Activated CD8-positive, alpha-beta T cell treated with anti-CD3 and anti-CD28 coated beads, Interleukin-2, amount 10 ng/mL, durations not matched to agents 7 days and 5 days (primary cell): ENCODE data around the gene ZSWIM6. TPM values are rescaled to one million over a fixed set of nuclear protein-coding genes. Genes with fewer than 3 reads are reported as not detected.

Experiments
- ATAC-seq: fragments of 150-1000 bp; cut with Tn5 transposase; one replicate; pipeline ENCODE4 v1.10.0; 2021; ENCODE audit warnings: moderate library complexity
- CTCF ChIA-PET: fragments of 350-600 bp; sonication (Branson Sonifier 250); formaldehyde crosslinking; loops from one replicate; lab custom pipeline; 2021; ENCODE audit warnings: antibody characterized with exemption; lab: Charles Lee
- POLR2A ChIA-PET: fragments of 350-600 bp; sonication (Branson Sonifier 250); formaldehyde crosslinking; loops from one replicate; lab custom pipeline; 2021; ENCODE audit warnings: antibody characterized with exemption; lab: Charles Lee
- DNase-seq: peaks from one replicate; pipeline ENCODE4 v3.0.0-alpha.2; 2020
- H3K27ac Mint-ChIP-seq: one replicate; pipeline ENCODE4 v1.8.0; 2021; ENCODE audit warnings: mild to moderate bottlenecking, mixed read lengths
- H3K27me3 Mint-ChIP-seq: one replicate; pipeline ENCODE4 v1.8.0; 2021; ENCODE audit warnings: low read depth, mixed read lengths
- H3K36me3 Mint-ChIP-seq: one replicate; pipeline ENCODE4 v1.8.0; 2021; ENCODE audit warnings: low read depth, mixed read lengths
- H3K4me1 Mint-ChIP-seq: one replicate; pipeline ENCODE4 v1.8.0; 2021; ENCODE audit warnings: low read depth, mixed read lengths
- H3K4me3 Mint-ChIP-seq: one replicate; pipeline ENCODE4 v1.8.0; 2021; ENCODE audit warnings: mild to moderate bottlenecking, mixed read lengths
- H3K9me3 Mint-ChIP-seq: one replicate; pipeline ENCODE4 v1.8.0; 2022; ENCODE audit warnings: mixed read lengths; ENCODE audit not compliant: insufficient read depth
- total RNA-seq, 2 experiments: library from RNA; stranded (reverse); gene quantifications; one replicate each; pipeline ENCODE4 v1.2.3, GENCODE V29; 2021

Gene ZSWIM6
- total RNA-seq, 2 experiments from 2014 or later = 2.5 to 2.6 TPM

DNA sequence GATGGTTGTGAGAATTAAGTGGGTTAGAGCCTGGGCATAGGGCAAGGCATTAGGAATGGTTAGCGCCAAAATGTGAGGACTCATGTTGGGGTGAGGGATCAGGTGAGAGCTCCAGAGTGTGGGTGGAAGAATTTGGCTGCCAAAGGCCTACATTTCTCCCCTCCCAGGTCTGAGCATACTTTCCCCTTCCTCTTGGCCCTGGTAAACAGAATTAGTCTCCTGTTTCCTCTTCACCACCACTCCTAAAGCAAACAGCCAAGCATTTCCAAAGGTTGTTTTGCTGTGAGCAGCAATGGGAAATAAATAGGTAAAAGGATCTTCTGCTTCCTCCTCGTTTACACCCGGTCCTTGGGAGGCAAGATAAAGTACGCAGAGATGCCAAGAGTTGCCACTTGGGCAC, 132.5 kb downstream of the ZSWIM6 start:
- DNase-seq (no peak), ATAC-seq (no peak)
- ChIA-PET POLR2A (no interaction called here), CTCF (no interaction called here)
- H3K9me3 Mint-ChIP-seq = no peaks in the 10 kb centered on the region
- no peaks in the 10 kb centered on the region for H3K4me1 Mint-ChIP-seq
- no peak overlapping the region for H3K4me3 Mint-ChIP-seq
- no peak overlapping the region for H3K27ac Mint-ChIP-seq
- H3K27me3 Mint-ChIP-seq = no peaks in the 10 kb centered on the region
- no peaks in the 10 kb centered on the region for H3K36me3 Mint-ChIP-seq

DNA sequence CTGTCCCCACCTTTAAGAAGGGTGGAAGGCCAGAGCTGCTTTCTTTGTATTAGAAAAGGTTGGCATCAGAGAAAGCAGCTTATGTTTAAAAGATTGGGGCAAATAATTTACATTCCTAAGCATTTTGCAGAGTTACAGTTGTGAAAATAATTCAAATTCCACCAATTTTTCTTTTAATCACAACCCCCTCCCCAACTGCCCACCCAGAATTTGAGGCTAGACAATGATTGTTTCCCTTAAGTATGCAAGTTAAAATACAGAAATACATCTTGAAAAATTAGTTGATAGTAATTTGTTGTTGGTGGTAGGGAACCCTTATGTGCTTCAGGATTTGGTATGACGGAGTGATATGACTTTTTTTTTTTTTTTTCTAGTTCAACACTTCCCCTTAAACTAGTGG, 133.0 kb downstream of the ZSWIM6 start:
- no peak overlapping the region for H3K4me3 Mint-ChIP-seq
- DNase-seq (no peak), ATAC-seq (no peak)
- H3K27me3 Mint-ChIP-seq = no peaks in the 10 kb centered on the region
- H3K36me3 Mint-ChIP-seq = no peaks in the 10 kb centered on the region
- H3K4me1 Mint-ChIP-seq = no peaks in the 10 kb centered on the region
- CTCF ChIA-PET = no interaction called here
- POLR2A ChIA-PET = no interaction called here
- no peak overlapping the region for H3K27ac Mint-ChIP-seq
- no peaks in the 10 kb centered on the region for H3K9me3 Mint-ChIP-seq

DNA sequence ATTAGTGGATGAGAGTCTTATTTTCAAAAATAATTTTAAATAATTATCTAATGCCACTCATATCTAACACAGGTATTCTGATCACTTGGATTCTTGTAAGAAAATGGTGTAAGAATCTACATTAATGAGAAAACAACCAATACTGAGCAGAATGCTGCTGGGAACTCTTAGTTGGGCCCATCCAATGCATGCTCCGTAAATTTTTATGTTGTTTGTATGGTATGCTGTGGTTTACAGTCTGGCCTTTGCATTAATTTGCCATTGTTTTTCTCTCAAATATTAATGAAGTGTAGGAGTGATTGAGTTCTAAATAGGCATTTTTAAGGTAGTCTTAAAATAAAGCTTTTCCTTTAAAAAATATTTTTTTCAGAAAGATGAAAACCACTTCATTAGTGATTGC, 133.4 kb downstream of the ZSWIM6 start:
- no peak for DNase-seq
- Mint-ChIP-seq H3K36me3 (no peaks in the 10 kb centered on the region), H3K4me1 (no peaks in the 10 kb centered on the region), H3K9me3 (no peaks in the 10 kb centered on the region), H3K27me3 (no peaks in the 10 kb centered on the region), H3K4me3 (no peak overlapping the region), H3K27ac (no peak overlapping the region)
- POLR2A ChIA-PET = no interaction called here
- CTCF ChIA-PET = no interaction called here
- no peak for ATAC-seq

DNA sequence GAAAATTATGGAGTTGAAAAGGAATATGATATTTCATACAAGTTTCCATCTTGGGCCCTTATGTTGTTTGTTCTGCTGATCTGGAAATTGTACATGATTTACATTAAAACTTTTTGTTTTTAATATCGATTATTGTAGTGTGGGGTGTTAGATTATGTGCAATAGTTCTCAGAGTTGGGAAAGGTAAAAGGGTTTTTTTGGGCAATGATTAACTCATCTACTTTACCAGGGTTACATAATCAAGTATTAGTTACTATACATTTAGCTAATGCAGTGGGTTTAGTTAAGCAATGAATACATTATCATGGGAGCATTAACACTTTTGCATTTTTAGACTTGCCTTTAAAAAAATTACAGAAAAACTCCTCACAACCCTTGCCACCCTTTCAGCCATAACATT, 134.0 kb downstream of the ZSWIM6 start:
- no peaks in the 10 kb centered on the region for H3K9me3 Mint-ChIP-seq
- ChIA-PET CTCF (no interaction called here), POLR2A (no interaction called here)
- no peaks in the 10 kb centered on the region for H3K36me3 Mint-ChIP-seq
- no peaks in the 10 kb centered on the region for H3K4me1 Mint-ChIP-seq
- no peak overlapping the region for H3K27ac Mint-ChIP-seq
- DNase-seq (no peak), ATAC-seq (no peak)
- H3K4me3 Mint-ChIP-seq = no peak overlapping the region
- no peaks in the 10 kb centered on the region for H3K27me3 Mint-ChIP-seq

DNA sequence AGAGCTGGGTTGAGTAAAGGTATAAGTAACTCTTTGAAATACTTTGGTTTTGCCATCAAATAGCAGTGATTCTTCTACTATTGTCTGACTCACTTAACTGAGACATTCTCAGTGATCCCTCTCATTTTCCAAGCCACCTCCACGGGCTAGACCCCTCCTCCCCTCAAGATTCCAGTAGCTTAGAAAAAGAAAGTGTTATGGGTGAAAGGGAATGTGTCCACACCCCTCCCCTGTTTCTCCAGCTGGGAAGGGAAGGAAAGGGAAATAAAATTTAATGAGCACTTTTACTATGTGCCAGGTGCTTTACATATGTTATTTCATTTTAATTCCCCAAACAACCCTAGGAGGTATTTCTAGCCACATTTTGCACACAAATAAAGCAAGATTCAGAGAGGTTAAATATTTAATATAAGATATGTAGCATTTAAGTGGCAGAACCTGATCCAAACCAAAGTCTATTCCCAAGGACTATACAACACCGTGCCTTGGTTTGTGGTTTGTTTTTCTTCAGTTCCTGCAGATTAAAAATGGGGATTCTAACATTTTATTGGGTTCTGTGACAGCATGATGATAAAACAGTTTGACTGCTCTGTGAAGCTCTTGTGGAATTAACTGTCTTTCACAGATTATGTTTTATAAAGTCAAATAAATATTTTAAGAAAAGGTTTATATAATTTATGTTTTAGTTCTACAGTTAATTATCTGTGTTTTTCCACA, 135.9 kb downstream of the ZSWIM6 start:
- ChIA-PET CTCF (no interaction called here), POLR2A (no interaction called here)
- no peak for DNase-seq
- Mint-ChIP-seq H3K27me3 (no peaks in the 10 kb centered on the region), H3K9me3 (no peaks in the 10 kb centered on the region), H3K27ac (no peak overlapping the region), H3K4me3 (no peak overlapping the region), H3K4me1 (peaks cover 9% of the 10 kb centered on the region), H3K36me3 (peaks cover 2% of the 10 kb centered on the region)
- no peak for ATAC-seq

DNA sequence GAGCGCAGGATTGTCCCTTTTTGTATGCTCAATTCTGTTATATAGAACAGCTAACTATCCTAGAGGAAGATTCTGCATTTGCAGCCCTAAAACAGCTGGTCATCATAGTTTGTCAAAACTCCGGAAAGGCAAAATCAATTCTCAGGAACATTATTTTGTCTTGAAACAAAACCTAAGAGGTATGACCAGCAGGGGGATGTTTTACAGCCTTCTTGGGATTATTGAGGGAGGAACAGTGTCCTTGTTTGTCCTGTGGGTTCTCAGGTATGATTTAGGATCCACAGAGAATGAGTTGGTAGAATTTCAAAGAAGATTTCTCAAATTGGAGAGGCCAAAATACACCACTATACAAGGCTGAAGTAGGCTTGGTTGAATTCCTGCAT, 136.4 kb downstream of the ZSWIM6 start:
- DNase-seq (no peak), ATAC-seq (no peak)
- ChIA-PET CTCF (no interaction called here), POLR2A (no interaction called here)
- Mint-ChIP-seq H3K27ac (no peak overlapping the region), H3K4me1 (peaks cover 9% of the 10 kb centered on the region), H3K4me3 (no peak overlapping the region), H3K36me3 (peaks cover 2% of the 10 kb centered on the region), H3K27me3 (no peaks in the 10 kb centered on the region), H3K9me3 (no peaks in the 10 kb centered on the region)

DNA sequence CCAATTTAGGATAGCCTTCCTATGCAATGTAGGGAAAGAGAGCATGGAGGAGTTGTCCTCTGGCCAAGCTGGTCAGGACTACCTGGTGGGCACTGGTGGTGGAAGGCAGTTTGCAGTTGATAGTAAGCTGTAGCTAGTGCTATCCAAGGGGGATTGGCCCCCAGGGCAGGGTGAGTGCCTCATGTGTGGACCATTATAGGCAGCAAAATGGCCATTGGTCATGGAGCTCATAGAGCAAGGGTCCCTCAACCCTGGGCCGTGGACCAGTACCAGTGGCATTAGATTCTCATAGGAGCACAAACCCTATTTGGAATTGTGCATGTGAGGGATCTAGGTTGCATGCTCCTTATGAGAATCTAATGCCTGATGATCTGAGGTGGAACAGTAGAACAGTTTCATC, 139.3 kb downstream of the ZSWIM6 start:
- peaks cover 9% of the 10 kb centered on the region for H3K4me1 Mint-ChIP-seq
- H3K9me3 Mint-ChIP-seq = peaks cover 5% of the 10 kb centered on the region
- DNase-seq (no peak), ATAC-seq (no peak)
- POLR2A ChIA-PET = no interaction called here
- CTCF ChIA-PET = no interaction called here
- H3K27me3 Mint-ChIP-seq = no peaks in the 10 kb centered on the region
- peaks cover 6% of the 10 kb centered on the region for H3K36me3 Mint-ChIP-seq
- no peak overlapping the region for H3K4me3 Mint-ChIP-seq
- no peak overlapping the region for H3K27ac Mint-ChIP-seq

DNA sequence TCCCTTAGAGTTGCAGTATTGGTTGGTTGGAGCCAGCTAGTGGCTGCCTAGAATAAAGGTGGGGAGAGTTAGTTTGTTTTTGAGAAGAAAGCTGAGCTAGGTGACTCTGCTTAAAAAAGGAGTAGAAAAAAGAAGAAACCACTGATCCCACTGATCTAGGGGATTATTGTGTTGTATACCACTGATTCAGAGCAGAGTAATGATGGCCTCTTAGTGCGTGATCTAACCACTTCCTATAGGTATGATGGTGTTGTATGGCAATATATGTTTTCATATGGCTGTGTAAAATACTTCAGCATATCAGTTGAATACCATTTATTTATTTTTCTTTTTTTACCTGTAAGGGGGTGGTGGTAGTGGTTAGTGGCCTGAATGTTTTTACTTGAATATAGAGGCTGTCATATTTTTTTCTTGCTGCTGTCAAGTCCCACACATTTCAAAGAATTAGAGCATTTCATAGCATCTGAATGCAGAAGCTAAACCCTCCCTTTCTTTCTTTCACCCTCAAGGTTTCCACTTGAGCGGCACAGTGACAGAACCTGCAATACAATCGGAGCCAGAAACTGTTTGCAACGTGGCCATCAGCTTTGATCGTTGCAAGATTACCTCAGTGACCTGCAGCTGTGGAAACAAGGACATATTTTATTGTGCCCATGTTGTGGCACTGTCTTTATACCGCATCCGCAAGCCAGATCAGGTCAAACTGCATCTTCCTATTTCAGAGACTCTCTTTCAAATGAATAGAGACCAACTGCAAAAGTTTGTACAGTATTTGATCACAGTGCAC, 140.3 kb downstream of the ZSWIM6 start:
- DNase-seq (no peak), ATAC-seq (no peak)
- ChIA-PET POLR2A (no interaction called here), CTCF (no interaction called here)
- Mint-ChIP-seq H3K36me3 (peaks cover 6% of the 10 kb centered on the region), H3K27me3 (no peaks in the 10 kb centered on the region), H3K4me3 (no peak overlapping the region), H3K4me1 (peaks cover 9% of the 10 kb centered on the region), H3K27ac (no peak overlapping the region), H3K9me3 (peaks cover 5% of the 10 kb centered on the region)

DNA sequence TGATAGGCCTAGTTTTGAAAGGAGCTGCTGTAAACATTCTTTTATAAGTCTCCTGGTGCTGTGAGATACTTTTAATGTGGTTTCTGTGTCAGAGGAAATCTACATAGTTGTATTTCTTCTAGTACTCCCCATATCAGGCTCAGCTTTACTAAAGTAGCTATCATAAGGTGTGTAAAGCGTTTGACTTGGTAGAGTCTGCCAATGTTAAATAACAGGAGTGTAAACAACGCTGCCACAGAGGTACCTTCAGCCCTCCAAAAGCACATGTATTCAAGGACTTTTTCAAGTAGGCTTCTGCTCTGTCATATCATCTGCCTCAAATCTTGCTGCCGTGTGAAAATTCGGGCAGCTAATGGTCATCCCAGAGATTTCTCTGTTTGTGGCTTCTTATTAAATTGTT, 142.7 kb downstream of the ZSWIM6 start:
- no peak overlapping the region for H3K27ac Mint-ChIP-seq
- H3K4me1 Mint-ChIP-seq = peaks cover 9% of the 10 kb centered on the region
- H3K4me3 Mint-ChIP-seq = no peak overlapping the region
- no peaks in the 10 kb centered on the region for H3K27me3 Mint-ChIP-seq
- ATAC-seq (no peak), DNase-seq (no peak)
- CTCF ChIA-PET = no interaction called here
- peaks cover 6% of the 10 kb centered on the region for H3K36me3 Mint-ChIP-seq
- POLR2A ChIA-PET = no interaction called here
- H3K9me3 Mint-ChIP-seq = peaks cover 5% of the 10 kb centered on the region

DNA sequence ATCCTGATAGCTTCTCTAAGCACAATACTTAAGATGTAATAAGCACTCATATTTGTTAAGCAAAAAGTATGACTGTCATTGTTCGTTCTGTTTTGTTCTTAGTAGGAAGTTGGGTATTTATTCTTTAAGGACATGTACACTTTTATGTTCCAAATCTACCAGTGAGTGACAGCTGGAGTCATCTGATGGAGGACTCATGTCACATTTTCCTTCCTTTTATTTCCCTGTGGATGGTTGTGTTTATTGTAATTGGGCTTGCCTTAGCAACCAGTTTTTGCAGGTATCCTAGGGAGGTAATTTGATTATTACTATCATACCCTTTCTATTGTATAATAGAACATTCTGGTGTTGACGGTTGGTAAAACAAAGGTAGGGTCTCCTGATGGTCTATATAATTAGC, 145.7 kb downstream of the ZSWIM6 start:
- POLR2A ChIA-PET = no interaction called here
- ATAC-seq (no peak), DNase-seq (no peak)
- CTCF ChIA-PET = no interaction called here
- no peak overlapping the region for H3K27ac Mint-ChIP-seq
- H3K4me1 Mint-ChIP-seq = no peaks in the 10 kb centered on the region
- no peak overlapping the region for H3K4me3 Mint-ChIP-seq
- H3K27me3 Mint-ChIP-seq = no peaks in the 10 kb centered on the region
- H3K9me3 Mint-ChIP-seq = peaks cover 5% of the 10 kb centered on the region
- H3K36me3 Mint-ChIP-seq = peaks cover 4% of the 10 kb centered on the region

DNA sequence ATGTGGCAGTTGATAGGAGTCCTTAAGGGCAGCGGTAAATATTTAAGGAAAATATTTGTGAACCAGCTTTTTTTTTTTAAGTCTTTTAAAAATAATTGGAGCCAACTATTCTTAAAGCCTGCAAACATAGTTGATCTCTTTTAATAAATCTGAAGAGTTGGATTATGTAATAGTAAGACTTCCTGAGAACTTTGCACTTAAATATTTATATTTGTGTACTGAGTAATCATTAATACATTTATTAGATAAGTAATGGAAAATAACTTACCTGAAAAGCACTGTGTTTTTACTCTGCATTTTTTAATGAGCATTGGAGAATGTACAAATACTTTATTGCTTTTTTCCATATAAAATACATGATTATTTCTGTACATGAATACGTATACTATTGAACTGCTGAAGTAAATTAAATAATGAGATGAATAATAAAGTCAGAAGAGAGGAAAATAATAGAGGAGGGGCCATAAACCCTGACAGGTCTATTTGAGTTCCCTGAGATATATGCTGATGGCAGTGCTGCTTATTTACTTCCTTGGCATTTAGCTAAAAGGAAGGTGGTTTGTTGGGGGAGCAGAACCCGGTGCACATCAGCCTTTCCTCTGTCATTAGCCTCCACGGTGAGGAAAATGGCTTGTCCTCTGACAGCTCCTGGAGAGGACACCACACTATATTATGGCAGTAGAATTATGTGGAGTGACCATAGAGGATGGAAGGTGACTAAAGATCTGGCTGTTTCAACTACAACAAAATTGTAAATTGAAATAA, 148.0 kb downstream of the ZSWIM6 start:
- no peak overlapping the region for H3K4me3 Mint-ChIP-seq
- H3K4me1 Mint-ChIP-seq = no peaks in the 10 kb centered on the region
- POLR2A ChIA-PET = no interaction called here
- no peaks in the 10 kb centered on the region for H3K27me3 Mint-ChIP-seq
- ATAC-seq = no peak
- peaks cover 3% of the 10 kb centered on the region for H3K9me3 Mint-ChIP-seq
- no peak overlapping the region for H3K27ac Mint-ChIP-seq
- peaks cover 2% of the 10 kb centered on the region for H3K36me3 Mint-ChIP-seq
- CTCF ChIA-PET = interaction anchor here (1.1 kb wide), 1 partner anchor 312 kb away, joined by 3 read pairs; no protein-coding TSS in a partner anchor
- no peak for DNase-seq

DNA sequence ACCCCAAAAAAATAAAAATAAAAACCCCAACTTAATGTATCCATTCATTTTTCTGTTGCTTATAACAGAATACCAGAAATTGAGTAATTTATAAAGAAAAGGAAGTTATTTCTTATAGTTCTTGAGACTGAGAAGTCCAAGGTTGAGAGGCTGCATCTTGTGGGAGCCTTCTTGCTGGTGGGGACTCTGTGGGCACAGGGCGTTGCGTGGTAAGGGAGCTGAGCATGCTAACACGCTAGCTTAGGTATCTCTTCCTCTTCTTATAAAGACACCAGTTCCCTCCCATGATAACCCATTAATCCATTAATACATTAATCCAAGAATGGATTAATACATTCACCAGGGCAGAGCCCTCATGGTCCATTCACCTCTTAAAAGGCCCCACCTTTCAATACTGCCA, 150.9 kb downstream of the ZSWIM6 start:
- CTCF ChIA-PET = no interaction called here
- H3K4me1 Mint-ChIP-seq = no peaks in the 10 kb centered on the region
- no peaks in the 10 kb centered on the region for H3K9me3 Mint-ChIP-seq
- no peaks in the 10 kb centered on the region for H3K27me3 Mint-ChIP-seq
- ATAC-seq (no peak), DNase-seq (no peak)
- no peak overlapping the region for H3K27ac Mint-ChIP-seq
- H3K4me3 Mint-ChIP-seq = no peak overlapping the region
- POLR2A ChIA-PET = no interaction called here
- no peaks in the 10 kb centered on the region for H3K36me3 Mint-ChIP-seq
